ENCODE results near the gene TOPBP1.

DNA sequence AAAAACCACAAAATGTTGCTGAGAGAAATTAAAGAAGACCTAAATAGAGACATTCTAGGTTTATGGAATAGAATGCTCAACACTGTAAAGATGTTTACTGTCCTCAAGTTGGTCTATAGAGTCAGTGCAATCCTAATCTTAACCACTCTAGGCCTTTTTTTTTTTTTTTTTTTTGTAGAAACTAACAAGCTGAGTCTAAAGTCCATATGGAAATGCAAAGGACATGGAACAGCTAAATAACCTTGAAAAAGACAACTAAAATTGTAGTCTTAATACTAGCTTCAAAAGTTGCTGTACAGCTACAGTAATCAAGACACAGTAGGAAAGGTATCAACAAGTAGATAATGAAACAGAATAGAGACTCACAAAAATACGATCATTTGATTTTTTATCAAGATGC, 55.4 kb downstream of the TOPBP1 start:
- TF ChIP-seq SMAD2 (IDR thresholded peaks at IDR 0.05; ENCODE audit: low read depth, low read length) (no peak), CEBPG (CRISPR knock-in tag; IDR thresholded peaks at IDR 0.05) (no peak), CEBPG (tag; conservative IDR thresholded peaks at IDR 0.05 in 1 of 2, IDR thresholded peaks at IDR 0.05 in 1 of 2) (no peak), NFIC (IDR thresholded peaks at IDR 0.05) (no peak)
